ENCODE data around the gene WBP1.

Gene WBP1

GRCh38 chr2:74486141-74486540 lies 27.9 kb downstream of the WBP1 start:
- Mint-ChIP-seq H3K4me3 (no peak overlapping the region), H3K9me3 (no peaks in the 10 kb centered on the region), H3K27me3 (no peaks in the 10 kb centered on the region), H3K36me3 (ENCODE audit: insufficient read depth) (peaks cover 24% of the 10 kb centered on the region), H3K4me1 (peaks cover 29% of the 10 kb centered on the region), H3K27ac (ENCODE audit: low read depth) (no peak overlapping the region)
- no peak for DNase-seq (ENCODE audit: low spot score in 2 of 2)
- no peak for ATAC-seq (replicated peaks; ENCODE audit: extremely low read depth, poor library complexity, severe bottlenecking)

GRCh38 chr2:74488643-74489481 lies 30.6 kb downstream of the WBP1 start:
- DNase-seq (ENCODE audit: low spot score in 2 of 2) (no peak), ATAC-seq (replicated peaks; ENCODE audit: extremely low read depth, poor library complexity, severe bottlenecking) (no peak)
- Mint-ChIP-seq H3K4me3 (no peak overlapping the region), H3K9me3 (no peaks in the 10 kb centered on the region), H3K4me1 (peaks cover 17% of the 10 kb centered on the region), H3K36me3 (ENCODE audit: insufficient read depth) (peaks cover 27% of the 10 kb centered on the region), H3K27me3 (no peaks in the 10 kb centered on the region), H3K27ac (ENCODE audit: low read depth) (peak overlapping the region; percentile 10)

- no peak for ATAC-seq (replicated peaks; ENCODE audit: extremely low read depth, poor library complexity, severe bottlenecking)
- H3K4me3 Mint-ChIP-seq = no peak overlapping the region
- no peaks in the 10 kb centered on the region for H3K27me3 Mint-ChIP-seq
- H3K9me3 Mint-ChIP-seq = no peaks in the 10 kb centered on the region
- H3K27ac Mint-ChIP-seq (ENCODE audit: low read depth) = no peak overlapping the region
- H3K36me3 Mint-ChIP-seq (ENCODE audit: insufficient read depth) = peaks cover 34% of the 10 kb centered on the region
- DNase-seq (ENCODE audit: low spot score in 2 of 2) = no peak
- H3K4me1 Mint-ChIP-seq = peaks cover 17% of the 10 kb centered on the region
Measured at GRCh38 chr2:74489906-74490305, 31.7 kb downstream of the WBP1 start.

GRCh38 chr2:74491648-74492544 lies 33.7 kb downstream of the WBP1 start:
- Mint-ChIP-seq H3K36me3 (ENCODE audit: insufficient read depth) (peaks cover 22% of the 10 kb centered on the region), H3K27ac (ENCODE audit: low read depth) (no peak overlapping the region), H3K9me3 (no peaks in the 10 kb centered on the region), H3K4me3 (no peak overlapping the region), H3K4me1 (peaks cover 8% of the 10 kb centered on the region), H3K27me3 (no peaks in the 10 kb centered on the region)
- ATAC-seq (replicated peaks; ENCODE audit: extremely low read depth, poor library complexity, severe bottlenecking) (no peak), DNase-seq (ENCODE audit: low spot score in 2 of 2) (no peak)

GRCh38 chr2:74493546-74493945 lies 35.3 kb downstream of the WBP1 start:
- no peak for ATAC-seq (replicated peaks; ENCODE audit: extremely low read depth, poor library complexity, severe bottlenecking)
- Mint-ChIP-seq H3K36me3 (ENCODE audit: insufficient read depth) (peaks cover 24% of the 10 kb centered on the region), H3K9me3 (no peaks in the 10 kb centered on the region), H3K4me3 (no peak overlapping the region), H3K27ac (ENCODE audit: low read depth) (no peak overlapping the region), H3K4me1 (peaks cover 15% of the 10 kb centered on the region), H3K27me3 (peaks cover 7% of the 10 kb centered on the region)
- no peak for DNase-seq (ENCODE audit: low spot score in 2 of 2)

- Mint-ChIP-seq H3K27ac (ENCODE audit: low read depth) (no peak overlapping the region), H3K27me3 (peaks cover 16% of the 10 kb centered on the region), H3K9me3 (no peaks in the 10 kb centered on the region), H3K4me1 (peaks cover 16% of the 10 kb centered on the region), H3K36me3 (ENCODE audit: insufficient read depth) (peaks cover 24% of the 10 kb centered on the region), H3K4me3 (no peak overlapping the region)
- no peak for DNase-seq (ENCODE audit: low spot score in 2 of 2)
- no peak for ATAC-seq (replicated peaks; ENCODE audit: extremely low read depth, poor library complexity, severe bottlenecking)
Measured at GRCh38 chr2:74495440-74495839, 37.2 kb downstream of the WBP1 start.

GRCh38 chr2:74496997-74497776 lies 38.9 kb downstream of the WBP1 start:
- Mint-ChIP-seq H3K4me1 (peaks cover 26% of the 10 kb centered on the region), H3K4me3 (peak overlapping the region; percentile 81), H3K27me3 (peaks cover 28% of the 10 kb centered on the region), H3K36me3 (ENCODE audit: insufficient read depth) (peaks cover 17% of the 10 kb centered on the region), H3K9me3 (no peaks in the 10 kb centered on the region), H3K27ac (ENCODE audit: low read depth) (no peak overlapping the region)
- DNase-seq (ENCODE audit: low spot score in 2 of 2) (no peak), ATAC-seq (replicated peaks; ENCODE audit: extremely low read depth, poor library complexity, severe bottlenecking) (no peak)

- DNase-seq (ENCODE audit: low spot score in 2 of 2) (no peak), ATAC-seq (replicated peaks; ENCODE audit: extremely low read depth, poor library complexity, severe bottlenecking) (peak; percentile 53)
- peaks cover 16% of the 10 kb centered on the region for H3K36me3 Mint-ChIP-seq (ENCODE audit: insufficient read depth)
- H3K4me1 Mint-ChIP-seq = peaks cover 31% of the 10 kb centered on the region
- no peaks in the 10 kb centered on the region for H3K9me3 Mint-ChIP-seq
- H3K4me3 Mint-ChIP-seq = peak overlapping the region; percentile 81
- H3K27me3 Mint-ChIP-seq = peaks cover 30% of the 10 kb centered on the region
- peak overlapping the region; percentile 79 for H3K27ac Mint-ChIP-seq (ENCODE audit: low read depth)
Measured at GRCh38 chr2:74497777-74498499, 39.7 kb downstream of the WBP1 start.

- peaks cover 30% of the 10 kb centered on the region for H3K27me3 Mint-ChIP-seq
- peak overlapping the region; percentile 81 for H3K4me3 Mint-ChIP-seq
- no peak for DNase-seq (ENCODE audit: low spot score in 2 of 2)
- H3K4me1 Mint-ChIP-seq = peaks cover 37% of the 10 kb centered on the region
- peak overlapping the region; percentile 79 for H3K27ac Mint-ChIP-seq (ENCODE audit: low read depth)
- ATAC-seq (replicated peaks; ENCODE audit: extremely low read depth, poor library complexity, severe bottlenecking) = peak; percentile 41
- H3K36me3 Mint-ChIP-seq (ENCODE audit: insufficient read depth) = peaks cover 12% of the 10 kb centered on the region
- no peaks in the 10 kb centered on the region for H3K9me3 Mint-ChIP-seq
Measured at GRCh38 chr2:74498500-74499266, 40.4 kb downstream of the WBP1 start.

GRCh38 chr2:74499267-74499939 lies 41.2 kb downstream of the WBP1 start, which contains the start of gene LBX2:
Gene LBX2, minus strand, starts transcription at chr2:74499603. Its CDS starts 66 bp downstream, at chr2:74499537.
- H3K4me3 Mint-ChIP-seq = peak within 1 kb of the TSS; percentile 81
- H3K9me3 Mint-ChIP-seq = no peaks in the 10 kb centered on the region
- H3K27ac Mint-ChIP-seq (ENCODE audit: low read depth) = peak within 1 kb of the TSS; percentile 79
- H3K27me3 Mint-ChIP-seq = peaks cover 37% of the 10 kb centered on the region
- ATAC-seq (replicated peaks; ENCODE audit: extremely low read depth, poor library complexity, severe bottlenecking) (no peak), DNase-seq (ENCODE audit: low spot score in 2 of 2) (no peak)
- H3K4me1 Mint-ChIP-seq = peaks cover 43% of the 10 kb centered on the region
- peaks cover 7% of the 10 kb centered on the region for H3K36me3 Mint-ChIP-seq (ENCODE audit: insufficient read depth)
